ENCODE measurements around the gene MEFV.

The MEFV gene

GRCh38 chr16:3268294-3268693 lies 11.9 kb upstream of the MEFV start:
- no peak for DNase-seq (ENCODE audit: low spot score)

- DNase-seq (ENCODE audit: low spot score), result peak; percentile 32
These were observed 10.6 kb upstream of the MEFV start for GRCh38 chr16:3266873-3267537.

- peak; percentile 98 for DNase-seq (ENCODE audit: low spot score)
These were observed 8.0 kb upstream of the MEFV start for GRCh38 chr16:3264137-3265036.

DNA sequence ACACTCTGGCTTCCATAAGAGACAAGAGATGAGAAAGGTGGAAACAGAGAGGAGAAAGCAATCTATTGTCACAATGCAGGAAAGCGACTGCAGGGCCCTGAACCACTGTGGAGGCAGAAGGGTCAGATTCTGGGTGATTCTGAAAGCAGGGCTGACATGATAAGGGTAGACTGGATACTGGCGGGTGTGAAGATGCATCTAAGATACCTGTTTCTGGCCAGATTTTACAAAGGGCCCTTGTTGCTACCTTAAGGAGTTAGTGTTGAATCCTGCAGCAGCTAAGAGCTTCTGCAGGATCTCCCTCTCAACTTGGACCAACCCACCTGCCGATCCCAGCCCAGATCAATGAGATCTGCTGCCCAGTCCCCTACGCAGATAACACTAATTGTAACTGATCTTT lies 6.1 kb upstream of the MEFV start:
- DNase-seq (ENCODE audit: low spot score), result no peak

DNA sequence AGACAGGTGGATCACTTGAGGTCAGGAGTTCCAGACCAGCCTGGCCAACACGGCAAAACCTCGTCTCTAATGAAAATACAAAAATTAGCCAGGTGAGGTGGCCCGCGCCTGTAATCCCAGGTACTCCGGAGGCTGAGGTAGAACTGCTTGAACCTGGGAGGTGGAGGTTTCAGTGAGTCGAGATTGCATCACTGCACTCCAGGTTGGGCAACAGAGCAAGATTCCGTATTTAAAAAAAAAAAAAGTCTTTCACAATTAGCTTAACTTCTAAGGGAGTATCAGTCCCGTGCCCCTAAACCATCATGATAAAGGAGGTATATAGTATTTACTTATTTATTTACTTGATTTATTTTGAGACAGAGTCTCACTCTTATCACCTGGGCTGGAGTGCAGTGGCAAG lies 3.4 kb upstream of the MEFV start:
- DNase-seq (ENCODE audit: low spot score), result no peak

GRCh38 chr16:3256866-3257465 lies 533 bp upstream of the MEFV start:
- no peak for DNase-seq (ENCODE audit: low spot score)

- DNase-seq (ENCODE audit: low spot score), result no peak
These were observed 2.1 kb downstream of the MEFV start for GRCh38 chr16:3254309-3254708.

GRCh38 chr16:3252967-3253366 lies 3.5 kb downstream of the MEFV start:
- DNase-seq (ENCODE audit: low spot score), result no peak

- no peak for DNase-seq (ENCODE audit: low spot score)
These were observed 7.0 kb downstream of the MEFV start for GRCh38 chr16:3249451-3249850.

DNA sequence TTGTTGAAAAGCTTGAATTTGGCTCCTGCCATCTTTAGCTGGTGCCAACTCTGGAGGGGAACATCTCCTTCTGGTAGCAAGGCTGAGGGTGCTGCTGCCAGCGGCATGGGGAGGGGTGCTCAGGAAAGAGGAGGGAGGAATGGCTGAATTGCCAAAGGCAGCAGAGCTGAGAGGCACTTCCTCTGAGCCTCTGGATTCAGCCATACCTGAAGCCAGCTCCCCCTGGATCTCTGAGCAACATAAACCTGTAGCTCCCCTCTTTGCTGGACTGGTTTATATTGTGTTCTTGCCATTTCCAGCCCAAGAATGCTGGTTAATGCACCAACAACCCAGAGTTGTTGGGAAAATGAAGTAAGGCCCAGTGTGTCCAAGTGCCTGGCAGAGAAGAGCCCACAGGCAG lies 7.4 kb downstream of the MEFV start:
- DNase-seq (ENCODE audit: low spot score), result no peak

GRCh38 chr16:3248596-3248995 lies 7.8 kb downstream of the MEFV start:
- DNase-seq (ENCODE audit: low spot score), result no peak

DNA sequence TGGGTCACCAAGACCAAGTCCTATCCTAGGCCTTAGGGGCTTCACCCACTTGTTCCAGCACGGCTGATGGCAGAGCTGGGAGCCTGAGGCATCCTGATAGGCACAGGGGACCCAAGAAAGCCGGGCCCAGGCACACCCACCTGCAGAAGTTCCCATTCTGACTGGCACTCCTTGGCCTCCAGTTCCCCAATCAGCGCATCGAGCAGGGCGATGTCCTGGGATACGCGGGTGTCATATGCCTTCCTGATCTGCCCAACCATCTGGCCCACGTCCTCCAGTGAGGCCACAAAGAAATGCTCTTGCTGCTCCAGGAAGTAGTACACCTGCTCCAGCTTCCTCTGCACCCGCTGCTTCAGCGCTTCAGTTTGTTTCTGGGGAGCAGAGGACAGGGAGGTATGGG lies 9.6 kb downstream of the MEFV start:
- DNase-seq (ENCODE audit: low spot score), result no peak

DNA sequence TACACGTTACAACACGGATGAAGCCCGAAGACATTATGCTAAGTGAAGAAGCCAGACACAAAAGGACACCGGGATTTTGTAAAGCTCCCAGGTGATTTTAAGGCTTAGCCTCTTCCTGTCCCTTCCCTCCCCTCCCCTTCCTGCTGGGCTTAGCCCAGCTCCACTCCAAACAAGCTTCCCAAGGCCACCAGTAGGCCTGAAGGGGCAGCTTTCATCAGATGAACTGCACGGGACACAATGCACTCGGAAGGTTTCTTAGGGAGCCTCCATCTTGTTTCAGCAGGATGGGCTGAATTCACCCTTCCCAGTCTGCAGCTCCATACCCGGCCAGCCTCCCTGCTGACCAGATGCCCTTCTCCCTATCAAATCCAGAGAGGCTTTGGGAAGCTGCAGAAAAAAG lies 10.4 kb downstream of the MEFV start:
- no peak for DNase-seq (ENCODE audit: low spot score)

GRCh38 chr16:3243882-3244281 lies 12.6 kb downstream of the MEFV start:
- DNase-seq (ENCODE audit: low spot score), result no peak

DNA sequence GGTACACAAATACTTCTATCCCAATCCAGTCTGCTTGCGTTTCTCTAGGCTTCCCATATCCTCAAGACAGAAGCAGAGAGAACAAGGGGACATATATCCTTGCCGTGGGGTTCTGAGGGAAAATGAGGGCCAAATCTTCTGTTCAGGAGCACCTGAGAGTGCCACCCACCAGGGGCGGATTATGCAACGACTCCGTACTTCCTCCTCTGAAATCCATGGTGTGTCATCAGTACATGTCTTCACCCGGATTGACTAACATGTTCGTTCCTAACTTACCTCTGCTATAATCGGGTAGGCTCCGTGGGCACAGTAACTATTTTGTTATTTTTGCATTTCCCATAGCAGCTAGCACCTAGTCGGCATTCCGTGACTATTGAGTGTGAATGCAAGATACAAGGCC lies 13.7 kb downstream of the MEFV start:
- DNase-seq (ENCODE audit: low spot score), result no peak

DNA sequence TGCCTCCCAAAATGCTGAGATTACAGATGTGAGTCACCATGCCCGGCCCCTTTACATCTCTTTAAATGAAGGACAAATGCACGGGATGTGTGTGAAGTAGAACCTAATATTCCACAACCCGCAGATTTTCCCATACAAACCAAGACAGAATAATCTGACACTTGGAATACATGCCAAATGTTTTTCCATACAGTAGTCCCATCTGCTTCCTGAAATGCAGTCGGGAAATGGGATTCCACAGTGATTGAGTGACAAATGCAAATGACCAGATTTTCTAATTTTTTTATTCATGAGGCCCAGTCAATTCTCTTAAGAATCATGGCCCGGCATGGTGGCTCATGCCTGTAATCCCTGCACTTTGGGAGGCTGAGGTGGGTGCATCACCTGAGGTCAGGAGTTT lies 14.7 kb downstream of the MEFV start:
- DNase-seq (ENCODE audit: low spot score), result no peak

GRCh38 chr16:3235856-3236669 lies 20.4 kb downstream of the MEFV start:
- no peak for DNase-seq (ENCODE audit: low spot score)

- DNase-seq (ENCODE audit: low spot score), result peak; percentile 93
These were observed 21.4 kb downstream of the MEFV start, which contains the start of gene ZNF200 for GRCh38 chr16:3234857-3235561. Gene ZNF200 (minus strand): TSS chr16:3235158. CDS start chr16:3233755, 1,403 bp downstream.

GRCh38 chr16:3234543-3234856 lies 21.9 kb downstream of the MEFV start:
- DNase-seq (ENCODE audit: low spot score), result no peak

DNA sequence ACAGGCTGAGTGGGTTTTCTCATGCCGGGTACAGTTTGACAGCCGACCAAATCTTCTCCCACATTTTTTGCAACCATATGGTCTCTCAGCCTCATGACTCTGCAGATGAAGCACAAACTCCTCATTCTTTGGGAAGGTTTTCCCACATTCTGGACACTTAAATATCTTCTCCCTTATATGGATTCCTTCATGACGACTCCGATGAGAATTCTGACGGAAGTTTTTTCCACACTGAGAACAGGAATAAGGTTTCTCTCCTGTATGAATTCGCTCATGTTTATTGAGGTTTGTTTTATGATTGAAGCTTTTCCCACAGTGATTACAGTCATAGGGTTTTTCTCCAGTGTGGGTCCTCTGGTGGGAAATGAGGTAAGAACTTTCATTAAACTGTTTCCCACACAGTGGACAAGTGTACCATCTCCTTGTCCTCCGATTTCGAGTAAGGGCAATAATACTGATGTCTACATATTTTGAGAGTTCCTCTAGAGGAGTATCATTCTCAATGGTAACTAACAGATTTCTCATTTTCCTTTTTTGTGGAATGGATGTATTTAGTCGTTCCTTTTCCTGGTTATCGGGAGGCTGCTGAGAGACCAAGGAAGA lies 32.4 kb downstream of the MEFV start:
- DNase-seq (ENCODE audit: low spot score), result no peak

- no peak for DNase-seq (ENCODE audit: low spot score)
These were observed 35.6 kb downstream of the MEFV start for GRCh38 chr16:3220839-3221238.
